ENCODE results near the gene COMT.

Gene COMT

GRCh38 chr22:20011993-20012740 lies 70.6 kb downstream of the COMT start:
- DNase-seq (ENCODE audit: low read depth) = no peak

DNA sequence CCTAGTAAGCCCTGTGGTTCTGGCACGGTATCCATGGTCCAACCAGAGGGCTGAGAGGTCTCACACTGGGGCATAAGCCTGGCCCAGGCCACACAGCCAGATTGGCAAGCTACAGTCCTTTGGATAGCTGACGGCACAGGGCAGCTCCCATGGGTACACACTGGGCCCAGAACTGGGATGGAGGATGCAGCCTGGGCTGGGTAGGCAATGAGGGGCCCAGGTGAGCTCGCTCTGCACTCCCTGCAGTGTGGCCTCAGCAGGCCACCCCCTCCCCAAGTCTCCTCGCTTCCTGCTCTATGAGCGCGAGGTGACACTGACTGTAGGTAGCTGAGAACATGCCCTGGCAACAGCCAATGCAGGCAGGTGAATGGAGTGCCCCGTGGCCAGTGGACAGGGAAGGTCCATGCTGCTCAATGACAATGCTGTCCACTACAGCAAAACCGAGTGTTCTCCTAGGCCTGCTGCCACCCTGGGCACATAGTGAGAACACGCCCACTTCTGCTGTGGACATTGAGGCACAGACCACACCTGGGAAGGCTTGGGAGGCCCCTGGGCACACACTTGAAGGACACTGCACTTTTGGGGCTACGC lies 71.3 kb downstream of the COMT start:
- DNase-seq (ENCODE audit: low read depth) = no peak

- no peak for DNase-seq (ENCODE audit: low read depth)
These were observed 71.9 kb downstream of the COMT start for GRCh38 chr22:20013382-20013871.

DNA sequence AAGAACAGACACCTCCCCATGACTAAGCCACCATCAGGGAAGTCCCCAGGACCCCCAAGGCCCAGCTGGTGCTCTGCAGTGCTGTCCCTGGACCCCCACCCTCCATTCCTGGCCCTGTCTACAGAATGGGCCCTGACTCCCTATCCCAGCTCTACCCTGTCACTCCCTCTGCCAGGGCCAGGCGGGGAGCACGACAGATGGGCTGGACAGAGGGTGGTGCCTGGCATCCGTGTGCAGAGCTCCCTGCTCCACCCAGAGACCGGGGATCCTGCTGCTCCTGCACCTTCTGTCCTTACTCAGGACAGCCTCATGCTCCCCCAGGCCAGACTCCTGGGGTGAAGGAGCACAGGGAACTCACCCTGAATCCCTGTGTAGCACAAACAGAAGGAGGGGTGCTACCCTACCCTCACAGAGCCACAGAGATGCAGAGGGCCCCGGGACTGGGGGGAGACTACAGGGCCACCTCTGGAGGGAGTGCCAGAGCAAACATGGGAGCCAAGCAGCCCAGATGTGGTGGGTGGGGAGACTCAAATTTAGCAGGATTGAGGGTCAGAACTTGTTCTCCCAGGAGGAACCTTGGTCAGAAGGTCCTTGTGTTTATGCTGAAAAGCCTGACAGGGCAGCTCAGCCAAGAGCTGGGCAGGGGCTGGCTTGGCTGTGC lies 73.1 kb downstream of the COMT start:
- no peak for DNase-seq (ENCODE audit: low read depth)

DNA sequence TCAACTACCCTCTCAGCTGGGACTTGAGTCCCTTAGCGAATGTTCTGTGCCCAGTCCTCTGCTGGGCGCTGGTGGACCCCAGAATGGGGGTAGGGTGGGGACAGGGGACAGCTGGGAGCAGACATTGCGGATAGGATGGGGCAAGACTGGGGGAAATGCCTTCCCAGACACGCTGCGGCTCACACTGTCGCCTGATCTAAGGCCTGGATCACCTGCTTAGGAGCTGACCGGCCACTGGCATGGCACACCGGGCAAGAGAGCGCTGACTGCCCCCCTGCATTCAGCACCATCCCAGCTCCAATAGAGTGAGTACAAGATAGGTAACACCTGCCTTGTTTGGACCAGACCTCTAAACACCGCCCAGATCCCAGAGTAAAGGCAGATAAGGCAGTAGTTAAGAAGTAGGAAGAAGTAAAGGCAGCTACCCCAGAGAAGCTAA lies 73.6 kb downstream of the COMT start:
- DNase-seq (ENCODE audit: low read depth) = no peak

DNA sequence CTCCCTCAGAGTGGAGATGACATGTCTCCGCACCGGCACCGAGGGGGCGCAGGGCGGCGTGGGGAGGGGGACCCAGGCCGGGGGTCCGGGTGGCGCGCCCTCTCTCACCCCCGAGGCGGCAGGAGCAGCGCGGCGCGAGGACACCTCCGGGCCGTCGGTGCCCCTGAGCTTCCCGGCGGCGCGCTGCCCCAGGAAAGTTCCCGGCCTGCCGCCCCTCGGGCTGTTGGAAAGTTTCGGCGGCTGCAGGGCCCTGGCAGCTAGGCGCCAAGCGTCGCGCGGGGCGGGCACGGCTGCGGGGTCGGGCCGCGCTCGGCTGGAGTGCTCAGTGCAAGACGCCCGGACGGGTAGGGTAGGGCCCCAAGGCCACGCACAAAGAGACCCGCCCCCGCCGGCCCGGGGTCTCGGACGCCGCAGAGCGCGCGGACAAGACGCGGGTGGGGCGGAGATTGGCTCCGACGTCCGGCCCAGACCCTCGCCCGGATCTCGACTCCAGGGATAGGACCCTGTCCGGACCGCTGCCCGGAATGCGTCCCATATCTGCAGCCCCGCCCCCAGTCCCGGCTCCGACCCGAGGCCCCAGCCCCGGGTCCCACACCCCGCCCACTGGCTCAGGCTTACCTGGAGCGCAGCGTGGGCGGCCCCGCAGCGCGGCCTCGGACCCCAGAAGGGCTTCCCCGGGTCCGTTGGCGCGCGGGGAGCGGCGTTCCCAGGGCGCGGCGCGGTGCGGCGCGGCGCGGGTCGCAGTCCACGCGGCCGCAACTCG lies 74.6 kb downstream of the COMT start:
- DNase-seq (ENCODE audit: low read depth) = no peak

- DNase-seq (ENCODE audit: low read depth) = peak; percentile 86
These were observed 75.4 kb downstream of the COMT start, which contains the start of gene ARVCF for GRCh38 chr22:20016734-20017621. Gene ARVCF, minus strand, starts transcription at chr22:20016823. Its CDS starts 26,029 bp downstream, at chr22:19990794.

GRCh38 chr22:20017622-20017958 lies 76.0 kb downstream of the COMT start:
- DNase-seq (ENCODE audit: low read depth) = no peak

DNA sequence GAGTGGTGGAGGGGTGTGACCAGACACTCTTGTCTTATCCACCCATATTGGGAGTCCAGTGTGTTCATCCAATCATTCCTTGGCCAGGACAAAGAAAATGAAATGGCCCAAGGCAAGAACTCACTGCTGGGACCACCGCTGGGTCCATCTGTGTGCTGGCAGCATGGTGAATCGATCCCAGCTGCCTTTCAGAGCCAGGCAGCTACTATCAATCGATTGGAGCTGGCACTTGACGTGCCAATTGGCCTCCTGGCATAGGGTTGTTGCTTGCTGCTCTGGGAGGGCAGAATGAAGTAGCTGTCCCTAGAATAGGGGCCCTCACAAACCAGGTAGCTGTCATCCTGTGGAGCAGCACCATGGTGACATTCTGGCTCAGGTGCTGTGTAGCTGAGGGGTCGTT lies 76.4 kb downstream of the COMT start:
- DNase-seq (ENCODE audit: low read depth) = no peak
